HCT116 (cell line): ENCODE data around the gene TEX48.

ENCODE experiments used
- EZH2 ChIP-seq: fragments of 200-600 bp; sonication (generic); IDR thresholded peaks from 2 replicates; pipeline ENCODE4 v1.6.1; 2017; ENCODE audit warnings: antibody characterized with exemption, mixed run types
- EZH2phosphoT487 ChIP-seq: fragments of 200-600 bp; IDR thresholded peaks from 2 replicates; pipeline ENCODE4 v1.6.1; 2018; ENCODE audit warnings: antibody characterized with exemption, borderline replicate concordance
- JUND ChIP-seq: IDR thresholded peaks from 2 replicates; pipeline ENCODE4 v1.6.1; 2012
- POLR2A ChIP-seq: IDR thresholded peaks from 2 replicates; pipeline ENCODE4 v1.7.0; 2011; ENCODE audit warnings: borderline replicate concordance; ENCODE audit not compliant: insufficient read depth, insufficient read length; ENCODE audit errors: extremely low read depth
- POLR2AphosphoS5 ChIP-seq: IDR thresholded peaks from 2 replicates; pipeline ENCODE4 v1.6.1; 2011; ENCODE audit warnings: mild to moderate bottlenecking, low read depth, low read length, moderate library complexity
- RAD21 ChIP-seq: IDR thresholded peaks from 2 replicates; pipeline ENCODE4 v1.6.1; 2012; ENCODE audit warnings: low read depth, mild to moderate bottlenecking
- SIN3A ChIP-seq: IDR thresholded peaks from 2 replicates; pipeline ENCODE4 v1.6.1; 2012; ENCODE audit warnings: low read depth
- SP1 ChIP-seq: IDR thresholded peaks from 2 replicates; pipeline ENCODE4 v1.6.1; 2012; ENCODE audit warnings: low read depth
- YY1 ChIP-seq: IDR thresholded peaks from 2 replicates; pipeline ENCODE4 v1.6.1; 2011; ENCODE audit warnings: low read length, low read depth, moderate library complexity, mild to moderate bottlenecking; ENCODE audit not compliant: insufficient replicate concordance; ENCODE audit errors: extremely low read depth
- ZFX ChIP-seq: fragments of 450-650 bp; IDR thresholded peaks from 2 replicates; pipeline ENCODE4 v1.6.1; 2017
- ZNF274 ChIP-seq: fragments of 200-500 bp; sonication (Bioruptor generic); IDR thresholded peaks from 2 replicates; pipeline ENCODE4 v1.6.1; 2014; ENCODE audit warnings: mild to moderate bottlenecking, low read depth, low read length, inconsistent platforms
- TF ChIP-seq, protein P1 (sequence below), 3 experiments: fragments of 200-600 bp in 1 of 3; sonication (generic) in 1 of 3; IDR thresholded peaks in 2 of 3; conservative IDR thresholded peaks in 1 of 3; 2 replicates each; pipeline ENCODE4 v1.5.1; 2012 to 2017; ENCODE audit warnings: low read depth in 2 of 3, low read length in 2 of 3, antibody characterized with exemption in 1 of 3, borderline replicate concordance in 1 of 3, control low read depth in 1 of 3, mild to moderate bottlenecking in 1 of 3, mixed read lengths in 1 of 3, mixed run types in 1 of 3, moderate library complexity in 1 of 3; ENCODE audit not compliant: insufficient read depth in 1 of 3
- TF ChIP-seq, protein P2 (sequence below): IDR thresholded peaks from 2 replicates; pipeline ENCODE4 v1.6.1; 2011; ENCODE audit warnings: mild to moderate bottlenecking, low read length, moderate library complexity; ENCODE audit not compliant: insufficient replicate concordance; ENCODE audit errors: extremely low read depth
- TF ChIP-seq, protein P3 (sequence below): IDR thresholded peaks from 2 replicates; pipeline ENCODE4 v1.6.1; 2012

- TF ChIP-seq SP1 (no peak), POLR2AphosphoS5 (no peak), POLR2A (no peak), EZH2 (no peak), YY1 (no peak), EZH2phosphoT487 (no peak), JUND (no peak), SIN3A (no peak), ZNF274 (no peak), ZFX (no peak), RAD21 (no peak)
- TF ChIP-seq, protein P1, sequence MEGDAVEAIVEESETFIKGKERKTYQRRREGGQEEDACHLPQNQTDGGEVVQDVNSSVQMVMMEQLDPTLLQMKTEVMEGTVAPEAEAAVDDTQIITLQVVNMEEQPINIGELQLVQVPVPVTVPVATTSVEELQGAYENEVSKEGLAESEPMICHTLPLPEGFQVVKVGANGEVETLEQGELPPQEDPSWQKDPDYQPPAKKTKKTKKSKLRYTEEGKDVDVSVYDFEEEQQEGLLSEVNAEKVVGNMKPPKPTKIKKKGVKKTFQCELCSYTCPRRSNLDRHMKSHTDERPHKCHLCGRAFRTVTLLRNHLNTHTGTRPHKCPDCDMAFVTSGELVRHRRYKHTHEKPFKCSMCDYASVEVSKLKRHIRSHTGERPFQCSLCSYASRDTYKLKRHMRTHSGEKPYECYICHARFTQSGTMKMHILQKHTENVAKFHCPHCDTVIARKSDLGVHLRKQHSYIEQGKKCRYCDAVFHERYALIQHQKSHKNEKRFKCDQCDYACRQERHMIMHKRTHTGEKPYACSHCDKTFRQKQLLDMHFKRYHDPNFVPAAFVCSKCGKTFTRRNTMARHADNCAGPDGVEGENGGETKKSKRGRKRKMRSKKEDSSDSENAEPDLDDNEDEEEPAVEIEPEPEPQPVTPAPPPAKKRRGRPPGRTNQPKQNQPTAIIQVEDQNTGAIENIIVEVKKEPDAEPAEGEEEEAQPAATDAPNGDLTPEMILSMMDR (IDR thresholded peaks at IDR 0.05 in 2 of 3, conservative IDR thresholded peaks at IDR 0.05 in 1 of 3; ENCODE audit: borderline replicate concordance in 1 of 3, insufficient read depth in 1 of 3, low read depth in 2 of 3, low read length in 2 of 3), result no peak
- TF ChIP-seq, protein P2, sequence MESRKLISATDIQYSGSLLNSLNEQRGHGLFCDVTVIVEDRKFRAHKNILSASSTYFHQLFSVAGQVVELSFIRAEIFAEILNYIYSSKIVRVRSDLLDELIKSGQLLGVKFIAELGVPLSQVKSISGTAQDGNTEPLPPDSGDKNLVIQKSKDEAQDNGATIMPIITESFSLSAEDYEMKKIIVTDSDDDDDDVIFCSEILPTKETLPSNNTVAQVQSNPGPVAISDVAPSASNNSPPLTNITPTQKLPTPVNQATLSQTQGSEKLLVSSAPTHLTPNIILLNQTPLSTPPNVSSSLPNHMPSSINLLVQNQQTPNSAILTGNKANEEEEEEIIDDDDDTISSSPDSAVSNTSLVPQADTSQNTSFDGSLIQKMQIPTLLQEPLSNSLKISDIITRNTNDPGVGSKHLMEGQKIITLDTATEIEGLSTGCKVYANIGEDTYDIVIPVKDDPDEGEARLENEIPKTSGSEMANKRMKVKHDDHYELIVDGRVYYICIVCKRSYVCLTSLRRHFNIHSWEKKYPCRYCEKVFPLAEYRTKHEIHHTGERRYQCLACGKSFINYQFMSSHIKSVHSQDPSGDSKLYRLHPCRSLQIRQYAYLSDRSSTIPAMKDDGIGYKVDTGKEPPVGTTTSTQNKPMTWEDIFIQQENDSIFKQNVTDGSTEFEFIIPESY, result no peak
- TF ChIP-seq, protein P3, sequence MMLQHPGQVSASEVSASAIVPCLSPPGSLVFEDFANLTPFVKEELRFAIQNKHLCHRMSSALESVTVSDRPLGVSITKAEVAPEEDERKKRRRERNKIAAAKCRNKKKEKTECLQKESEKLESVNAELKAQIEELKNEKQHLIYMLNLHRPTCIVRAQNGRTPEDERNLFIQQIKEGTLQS, result no peak
These were observed 15.1 kb downstream of the TEX48 start for GRCh38 chr9:114666851-114667250.
